ENCODE results near the gene B3GALT4. TPM values are rescaled to one million over a fixed set of nuclear protein-coding genes. Genes with fewer than 3 reads are reported as not detected.

The B3GALT4 gene
- total RNA-seq, 1 donor from 2014 or later, result 16.8 TPM

- DNase-seq (no peak), ATAC-seq (no peak)
- no peaks in the 10 kb centered on the region for H3K27me3 ChIP-seq
- H3K27ac ChIP-seq, result peak overlapping the region; percentile 84
- H3K4me3 ChIP-seq, result peak overlapping the region; percentile 78
- H3K36me3 ChIP-seq, result peaks cover 27% of the 10 kb centered on the region
- peaks cover 38% of the 10 kb centered on the region for H3K4me1 ChIP-seq
- no peaks in the 10 kb centered on the region for H3K9me3 ChIP-seq
- intact Hi-C loops (cut with DNase I), result no loop called here
- no peak for TF ChIP-seq CTCF (IDR thresholded peaks at IDR 0.05)
Measured at GRCh38 chr6:33323623-33323948, 46.7 kb downstream of the B3GALT4 start.

GRCh38 chr6:33324125-33324524 is 47.2 kb downstream of the B3GALT4 start:
- Histone ChIP-seq H3K4me3 (peak overlapping the region; percentile 78), H3K27me3 (no peaks in the 10 kb centered on the region), H3K4me1 (peaks cover 32% of the 10 kb centered on the region), H3K9me3 (no peaks in the 10 kb centered on the region), H3K36me3 (peaks cover 22% of the 10 kb centered on the region), H3K27ac (peak overlapping the region; percentile 84)
- DNase-seq (no peak), ATAC-seq (no peak)
- no peak for TF ChIP-seq CTCF (IDR thresholded peaks at IDR 0.05)
- intact Hi-C loops (cut with DNase I), result no loop called here

Small RNA genes lying within 50 kb of the gene (microRNA-seq; reads per million reads assigned to microRNA genes)
- gene MIR6834 (ENCODE audit: borderline microRNAs expressed) (not detected), gene MIR6873 (ENCODE audit: borderline microRNAs expressed) (not detected)

Other genes starting within 250 kb of the B3GALT4 start
- gene HLA-DPA1, start 203.5 kb upstream of the B3GALT4 start, total RNA-seq, result 491 TPM
- 385 TPM for gene HLA-DPB1, start 201.1 kb upstream of the B3GALT4 start, total RNA-seq
- gene COL11A2, start 84.7 kb upstream of the B3GALT4 start, total RNA-seq, result 1.2 TPM
- 46.6 TPM for gene RXRB, start 76.5 kb upstream of the B3GALT4 start, total RNA-seq
- 89.1 TPM for gene SLC39A7, start 76.3 kb upstream of the B3GALT4 start, total RNA-seq
- gene HSD17B8, start 72.5 kb upstream of the B3GALT4 start, total RNA-seq, result 14.7 TPM
- 42.0 TPM for gene RING1, start 68.6 kb upstream of the B3GALT4 start, total RNA-seq
- 47.5 TPM for gene VPS52, start 5.2 kb upstream of the B3GALT4 start, total RNA-seq
- 1,687 TPM for gene RPS18, start 5.0 kb upstream of the B3GALT4 start, total RNA-seq
- gene WDR46, start 12.1 kb downstream of the B3GALT4 start, total RNA-seq, result 37.0 TPM
- 39.3 TPM for gene PFDN6, start 12.5 kb downstream of the B3GALT4 start, total RNA-seq
- gene RGL2, start 21.8 kb downstream of the B3GALT4 start, total RNA-seq, result 114 TPM
- 191 TPM for gene TAPBP, start 37.0 kb downstream of the B3GALT4 start, total RNA-seq
- gene ZBTB22, start 40.6 kb downstream of the B3GALT4 start, total RNA-seq, result 26.2 TPM
- gene DAXX, start 45.8 kb downstream of the B3GALT4 start, total RNA-seq, result 35.0 TPM
- gene KIFC1, start 114.7 kb downstream of the B3GALT4 start, total RNA-seq, result 2.3 TPM
- gene PHF1, start 133.9 kb downstream of the B3GALT4 start, total RNA-seq, result 74.3 TPM
- 144 TPM for gene CUTA, start 141.0 kb downstream of the B3GALT4 start, total RNA-seq
- 23.0 TPM for gene SYNGAP1, start 142.9 kb downstream of the B3GALT4 start, total RNA-seq
- gene ZBTB9, start 177.5 kb downstream of the B3GALT4 start, total RNA-seq, result 5.8 TPM

All from upper lobe of right lung (tissue), 1 donor.